ENCODE measurements around the gene STXBP6.

STXBP6 gene

DNA sequence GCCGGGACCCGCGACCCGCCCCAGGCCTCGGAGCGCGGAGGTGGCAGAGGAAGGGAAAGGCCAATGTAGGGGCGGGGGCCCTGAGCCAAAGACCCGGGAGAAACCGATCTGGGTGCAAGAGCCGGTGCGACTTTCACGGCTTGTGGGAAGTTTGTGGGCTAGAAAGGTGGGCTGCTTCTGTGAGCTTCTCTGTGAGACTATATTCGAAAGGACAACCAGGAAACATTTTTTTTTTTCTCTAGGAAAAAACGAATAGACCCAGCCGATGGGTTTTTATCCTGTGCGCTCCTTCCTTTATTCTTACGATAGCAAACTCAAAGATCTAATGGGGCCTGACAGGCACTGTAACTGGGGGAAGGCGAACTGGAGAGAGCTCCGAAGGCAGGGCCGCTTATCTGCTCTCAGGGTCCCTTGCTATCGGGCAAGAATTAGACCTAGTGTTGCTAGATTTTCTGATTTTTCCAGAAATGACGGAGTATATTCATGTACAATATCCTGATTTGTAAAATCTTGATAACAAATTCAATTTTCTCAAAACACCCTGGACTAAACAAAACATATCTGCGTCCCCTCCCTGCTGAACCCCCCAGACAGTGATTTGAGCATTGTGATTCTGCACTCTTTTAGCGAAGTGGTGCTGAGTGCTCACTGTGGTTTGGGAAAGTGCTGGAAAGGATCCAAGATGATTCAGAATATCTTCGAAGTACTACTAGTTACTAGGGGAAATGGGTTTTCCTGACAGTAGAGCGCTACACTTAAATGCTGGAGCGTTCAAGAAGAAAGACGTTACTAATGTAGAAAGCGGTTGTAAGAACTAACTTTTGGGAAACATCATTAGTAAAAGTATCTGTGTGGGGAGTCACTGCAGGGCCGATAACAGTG lies 563 bp upstream of the STXBP6 start:
- no peak for DNase-seq

GRCh38 chr14:25049093-25049567 lies 817 bp downstream of the STXBP6 start:
- no peak for DNase-seq

DNA sequence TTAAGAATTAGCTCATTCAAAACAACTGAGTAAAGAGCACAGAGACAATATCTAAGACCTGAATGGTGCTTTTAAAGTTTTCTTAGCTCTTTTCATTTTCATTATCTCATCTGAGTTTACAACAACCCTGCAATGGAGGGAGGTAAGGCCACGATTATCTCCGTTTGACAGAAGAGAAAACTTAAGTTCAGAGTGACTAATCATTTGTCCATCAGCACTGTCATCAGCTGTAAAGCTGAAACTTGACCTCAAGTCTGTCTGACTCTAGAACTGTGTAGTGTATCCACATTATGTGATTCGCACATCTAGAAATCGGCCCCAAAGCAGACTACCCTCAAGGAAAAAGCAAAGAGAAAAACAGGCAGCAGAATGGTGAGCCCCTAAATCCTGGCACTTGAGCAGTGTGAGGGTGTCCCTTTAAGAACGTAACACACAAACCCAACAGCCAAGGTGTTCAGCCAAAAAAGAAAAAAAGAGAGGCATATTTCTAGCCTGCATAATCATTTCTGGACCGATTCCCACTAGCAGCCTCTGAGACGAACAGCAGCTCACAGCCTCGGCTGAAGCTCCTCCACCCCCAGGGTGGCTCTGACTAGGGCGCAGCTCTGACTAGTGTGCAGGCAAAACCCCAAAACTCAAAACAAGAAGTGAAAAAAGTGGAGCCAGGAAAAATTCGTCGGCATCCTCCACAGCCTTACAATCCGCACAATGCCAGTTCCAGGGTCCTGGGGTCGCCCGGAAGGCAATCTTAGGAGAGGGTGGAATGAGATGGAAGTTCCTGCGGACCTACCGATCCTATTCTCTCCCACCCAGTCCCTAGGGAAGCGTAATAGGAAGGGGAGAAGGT lies 1.6 kb downstream of the STXBP6 start:
- DNase-seq = no peak

DNA sequence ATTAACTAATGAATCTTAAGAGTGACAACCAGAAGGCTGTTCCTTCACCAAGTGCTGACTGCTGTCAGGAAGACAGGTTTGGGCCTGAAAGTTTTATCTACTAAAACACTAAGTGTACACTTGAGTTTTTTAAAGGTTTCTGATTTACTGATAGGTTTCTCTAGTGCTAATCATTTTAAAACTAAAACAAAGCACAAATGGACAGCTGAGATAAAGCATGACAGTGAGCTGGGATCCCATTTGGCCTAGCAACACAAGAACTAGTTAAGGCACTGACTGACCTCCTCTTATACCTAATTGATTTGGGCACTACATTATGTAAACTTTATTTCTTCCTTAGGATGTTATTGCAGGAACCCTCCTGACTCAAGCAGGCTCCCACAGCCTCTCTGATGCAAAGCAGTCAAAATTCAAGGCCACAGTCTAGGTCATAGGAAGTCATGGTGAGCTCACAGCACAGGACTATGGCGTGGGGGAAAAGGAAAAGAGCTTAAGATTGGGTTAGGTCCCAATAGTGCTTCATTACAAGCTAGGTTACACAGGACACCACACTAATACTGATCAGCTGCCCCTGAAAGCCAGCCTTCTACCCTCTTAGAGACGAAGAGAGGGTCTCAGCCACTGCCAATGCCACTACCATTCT lies 3.5 kb downstream of the STXBP6 start:
- no peak for DNase-seq

DNA sequence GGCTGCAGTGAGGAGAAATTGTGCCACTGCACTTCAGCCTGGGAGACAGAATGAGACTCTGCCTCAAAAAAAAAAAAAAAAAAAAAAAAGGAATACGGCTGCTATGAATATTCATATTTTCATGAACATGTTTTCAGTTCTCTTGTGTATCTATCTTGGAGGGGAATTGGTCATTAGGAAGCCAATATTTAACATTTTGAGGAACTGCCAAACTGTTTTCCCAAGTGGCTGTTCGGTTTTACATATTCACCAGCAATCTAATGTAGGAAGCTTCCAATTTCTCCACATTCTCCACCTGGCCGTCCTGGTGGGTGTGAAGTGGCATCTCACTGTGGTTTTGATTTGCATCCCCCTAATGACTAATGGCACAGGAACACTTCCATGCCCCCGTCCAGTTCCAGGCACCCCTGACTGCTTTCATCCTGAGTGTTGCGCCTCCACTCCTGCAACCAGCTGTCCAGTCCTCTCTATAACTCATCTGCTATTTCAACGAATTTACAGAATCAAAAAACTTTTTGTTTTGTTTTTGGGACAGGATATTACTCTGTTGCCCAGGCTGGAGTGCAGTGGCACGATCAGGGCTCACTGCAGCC lies 5.7 kb downstream of the STXBP6 start:
- no peak for DNase-seq

DNA sequence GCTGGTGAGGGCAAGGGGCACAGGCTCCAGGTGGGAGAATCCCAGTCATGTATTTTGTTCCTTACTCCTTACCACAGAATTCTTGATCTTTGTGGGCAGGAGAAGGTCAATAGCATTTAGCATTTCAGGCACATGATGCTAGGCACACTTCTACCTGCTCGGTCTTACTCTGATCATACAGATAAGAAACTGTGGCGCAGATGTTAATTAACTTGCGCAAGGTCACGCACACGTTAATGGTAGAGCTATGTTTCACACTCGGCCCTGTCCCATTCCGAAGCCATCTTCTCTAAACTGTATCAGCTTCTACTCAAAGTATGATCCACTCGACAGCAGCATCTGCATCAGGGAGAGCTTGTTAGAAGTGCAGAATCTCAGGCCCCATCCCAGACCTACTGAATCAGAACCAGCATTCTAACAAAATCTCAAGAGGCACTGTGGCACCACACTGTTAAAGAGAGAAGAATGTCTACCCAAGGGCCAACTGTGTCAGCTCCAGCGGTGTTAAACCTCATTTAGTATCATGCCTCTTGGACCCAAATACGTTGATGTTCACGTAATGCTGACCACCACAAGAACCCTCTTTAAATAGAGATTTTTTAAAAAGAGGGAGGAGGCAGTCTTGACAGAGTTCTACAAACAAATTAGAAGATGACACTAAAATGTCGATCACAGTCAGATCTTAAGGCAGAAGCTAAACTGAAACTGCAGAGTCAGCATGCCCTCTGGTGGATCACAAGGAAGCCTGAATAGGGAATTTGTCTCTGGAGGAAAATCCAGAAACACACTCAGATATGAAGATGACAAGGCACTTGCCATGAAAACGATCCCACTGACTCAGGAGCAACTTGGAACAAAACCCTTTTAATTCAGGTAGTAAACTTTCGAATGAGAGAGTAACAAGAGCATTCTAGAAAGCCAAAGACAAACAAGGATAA lies 7.3 kb downstream of the STXBP6 start:
- DNase-seq = no peak

- DNase-seq = no peak
Observed at GRCh38 chr14:25041898-25042297, 8.0 kb downstream of the STXBP6 start.

- no peak for DNase-seq
Observed at GRCh38 chr14:25041484-25041883, 8.5 kb downstream of the STXBP6 start.

- no peak for DNase-seq
Observed at GRCh38 chr14:25039933-25040332, 10.0 kb downstream of the STXBP6 start.

- DNase-seq = no peak
Observed at GRCh38 chr14:25038044-25038668, 11.8 kb downstream of the STXBP6 start.

DNA sequence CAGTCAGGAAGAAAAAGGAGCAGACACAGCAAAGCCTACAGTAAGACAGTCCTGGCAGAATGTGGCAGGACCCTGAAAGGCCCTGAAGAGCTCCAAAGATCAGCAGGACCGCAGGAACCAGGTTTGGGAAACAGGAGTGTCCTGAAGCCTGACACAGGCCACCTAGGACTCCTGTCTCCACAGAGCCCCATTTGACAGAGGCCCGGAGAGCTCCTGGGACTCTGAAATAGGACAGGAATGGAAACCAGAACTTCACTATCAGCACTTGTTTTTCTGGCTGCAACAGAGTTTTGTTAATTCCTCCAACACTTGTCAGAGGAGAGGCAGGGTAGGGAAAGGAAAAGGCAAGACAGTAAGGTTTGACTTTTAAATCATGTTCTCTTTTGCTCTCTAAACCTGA lies 12.9 kb downstream of the STXBP6 start:
- DNase-seq = no peak

DNA sequence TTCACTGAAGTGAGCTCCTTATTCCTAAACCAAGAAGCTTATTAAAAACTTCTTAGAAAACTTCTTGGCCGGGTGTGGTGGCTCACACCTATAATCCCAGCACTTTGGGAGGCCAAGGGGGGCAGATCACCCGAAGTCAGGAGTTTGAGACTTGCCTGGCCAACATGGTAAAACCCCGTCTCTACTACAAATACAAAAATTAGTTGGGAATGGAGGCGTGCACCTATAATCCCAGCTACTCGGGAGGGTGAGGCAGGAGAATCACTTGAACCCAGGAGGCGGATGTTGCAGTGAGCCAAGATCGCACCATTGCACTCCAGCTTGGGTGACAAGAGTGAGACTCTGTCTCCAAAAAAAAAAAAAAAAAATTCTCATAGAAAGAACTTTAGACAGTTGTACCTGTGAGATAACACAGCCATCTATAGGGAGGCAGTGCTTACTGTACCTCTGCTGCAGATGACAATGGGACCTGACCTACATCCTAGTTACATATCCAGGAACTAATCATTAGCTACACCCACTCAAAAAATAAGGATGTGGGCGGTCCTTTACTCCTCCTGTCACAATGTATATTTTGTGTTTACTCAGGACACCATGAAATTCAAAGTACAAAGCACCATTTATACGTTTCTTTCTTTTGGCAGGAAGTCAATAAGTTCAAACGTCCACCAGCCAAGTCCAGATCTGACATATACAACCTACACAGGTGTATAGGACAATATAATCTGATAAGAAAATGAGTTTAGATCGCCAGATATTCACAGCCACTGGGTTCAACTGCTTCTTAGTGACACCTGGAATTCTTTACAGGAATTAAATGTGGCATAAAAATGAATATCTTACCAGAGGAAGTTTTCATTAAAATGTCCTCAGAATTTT lies 14.9 kb downstream of the STXBP6 start:
- no peak for DNase-seq

GRCh38 chr14:25033358-25033757 lies 16.6 kb downstream of the STXBP6 start:
- DNase-seq = no peak

DNA sequence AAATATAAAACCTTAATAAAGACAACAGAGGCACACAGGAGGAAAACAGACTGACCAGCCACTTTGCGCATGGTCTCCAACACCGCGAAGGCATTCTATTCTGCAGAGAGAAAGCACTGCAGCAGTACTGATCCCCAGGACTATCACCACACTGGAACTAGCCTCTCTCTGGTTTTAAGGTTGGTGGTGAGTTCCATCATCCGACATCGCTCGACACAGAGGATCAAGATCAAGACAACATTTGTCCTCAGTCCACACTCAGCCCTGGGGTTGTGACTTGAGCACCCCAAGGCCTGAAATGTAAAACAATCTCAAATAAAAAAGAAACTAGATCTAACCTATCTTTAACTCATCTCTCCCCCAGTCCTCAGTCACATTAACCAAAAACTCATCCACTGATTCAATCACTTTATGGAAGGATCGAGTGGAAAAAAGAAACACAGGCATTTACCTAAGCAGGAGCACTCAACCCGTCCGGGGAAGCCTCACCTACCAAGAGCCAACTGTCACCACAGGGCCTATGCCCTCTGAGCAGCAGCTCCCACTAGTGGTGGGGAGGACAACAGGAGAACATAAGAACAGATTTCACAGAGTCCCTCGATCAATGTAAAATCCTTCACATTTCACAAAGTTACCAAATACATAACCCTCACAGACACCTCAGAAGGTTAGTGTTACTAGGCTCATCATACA lies 17.7 kb downstream of the STXBP6 start:
- peak in 1 of 2 donors; percentile 4 for DNase-seq

- DNase-seq = no peak
Observed at GRCh38 chr14:25026476-25027137, 23.3 kb downstream of the STXBP6 start.

- DNase-seq = no peak
Observed at GRCh38 chr14:25019892-25020291, 30.1 kb downstream of the STXBP6 start.

GRCh38 chr14:25017562-25017961 lies 32.4 kb downstream of the STXBP6 start:
- no peak for DNase-seq

DNA sequence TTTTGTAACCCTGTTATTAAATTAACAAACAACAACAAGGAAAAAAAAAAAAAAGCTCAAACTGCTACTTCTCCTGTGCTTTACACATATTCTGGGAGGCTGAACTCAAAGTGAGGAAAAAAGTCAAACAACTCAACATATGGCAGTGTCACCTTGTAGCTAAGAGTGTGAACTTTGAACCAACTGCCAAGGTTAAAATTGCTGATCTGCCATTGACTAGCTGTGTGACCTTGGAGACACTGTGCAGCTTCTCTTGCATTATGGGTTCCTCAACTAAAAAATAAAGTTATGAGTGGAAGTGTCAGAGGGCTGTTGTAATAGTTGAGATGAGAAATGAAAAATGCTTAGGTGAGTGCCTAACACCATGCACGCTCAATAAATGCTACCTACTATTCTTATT lies 34.2 kb downstream of the STXBP6 start:
- DNase-seq = no peak

DNA sequence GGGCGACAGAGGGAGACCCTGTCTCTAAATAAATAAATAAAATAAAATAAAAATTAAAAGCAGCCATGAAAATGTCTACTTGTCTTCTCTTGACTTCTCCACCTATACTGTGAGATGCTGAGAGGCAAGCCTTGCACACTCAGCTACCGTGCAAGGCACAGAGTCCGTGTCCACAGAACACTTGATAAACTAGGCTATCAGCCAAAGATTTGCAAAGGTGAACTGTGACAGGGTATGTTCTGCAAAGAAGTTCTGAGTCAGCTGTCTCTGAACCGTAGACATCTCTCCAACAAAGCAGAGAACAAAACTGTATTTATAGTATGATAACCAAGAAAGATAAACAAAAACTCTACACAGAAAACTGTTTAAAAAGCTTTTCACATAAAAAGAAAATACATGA lies 35.5 kb downstream of the STXBP6 start:
- DNase-seq = no peak
